K562 (cell line): Measurements from ENCODE around the gene TSPAN14. TPM values are rescaled to one million over a fixed set of nuclear protein-coding genes. Genes with fewer than 3 reads are reported as not detected.

Experiments used
- CC2D1A ChIP-seq: fragments of 450-650 bp; IDR thresholded peaks from 2 replicates; pipeline ENCODE4 v1.6.1; 2017; ENCODE audit warnings: mild to moderate bottlenecking
- CREM ChIP-seq: IDR thresholded peaks from 2 replicates; pipeline ENCODE4 v1.6.1; 2014; ENCODE audit warnings: antibody characterized with exemption, low read depth
- DIDO1 ChIP-seq: fragments of 450-650 bp; IDR thresholded peaks from 2 replicates; pipeline ENCODE4 v1.6.1; 2016; ENCODE audit warnings: low read depth, missing biosample characterization, missing genetic modification characterization
- DMBX1 ChIP-seq: fragments of 250-450 bp; sonication (Bioruptor Pico); IDR thresholded peaks from 2 replicates; pipeline ENCODE4 v1.8.0; 2022; ENCODE audit warnings: inconsistent platforms, mild to moderate bottlenecking, moderate library complexity, borderline replicate concordance
- ERF ChIP-seq: fragments of 450-650 bp; formaldehyde crosslinking; IDR thresholded peaks from 2 replicates; pipeline ENCODE4 v1.4.0; 2020; ENCODE audit warnings: mild to moderate bottlenecking, mixed read lengths
- FOXA3 ChIP-seq, 2 experiments: fragments of 450-650 bp in 1 of 2; sonication (generic) in 1 of 2; formaldehyde crosslinking; IDR thresholded peaks in 1 of 2; conservative IDR thresholded peaks in 1 of 2; 2 replicates each; pipeline versions ENCODE4 v1.4.0 to v1.8.0; 2020 to 2022; ENCODE audit warnings: mild to moderate bottlenecking in 2 of 2, missing genetic modification reagents in 1 of 2
- ILF3 ChIP-seq: fragments of 450-650 bp; IDR thresholded peaks from 2 replicates; pipeline ENCODE4 v1.6.1; 2018; ENCODE audit warnings: antibody characterized with exemption, mild to moderate bottlenecking, moderate library complexity, borderline replicate concordance
- LARP7 ChIP-seq: fragments of 450-650 bp; IDR thresholded peaks from 2 replicates; pipeline ENCODE4 v1.6.1; 2016
- PRMT5 ChIP-seq: sonication (generic); formaldehyde crosslinking; IDR thresholded peaks from 2 replicates; pipeline ENCODE4 v1.5.0; 2020; ENCODE audit warnings: missing genetic modification reagents
- TCF3 ChIP-seq: sonication (generic); formaldehyde crosslinking; IDR thresholded peaks from 2 replicates; pipeline ENCODE4 v1.4.0; 2020; ENCODE audit warnings: mild to moderate bottlenecking, missing genetic modification reagents
- U2AF1 ChIP-seq: fragments of 200-400 bp; formaldehyde crosslinking; optimal IDR thresholded peaks from 2 replicates; pipeline ENCODE3; 2017; ENCODE audit warnings: mild to moderate bottlenecking, low read depth, low read length, moderate library complexity
- ZKSCAN3 ChIP-seq: fragments of 250-450 bp; sonication (Bioruptor Pico); IDR thresholded peaks from 2 replicates; pipeline ENCODE4 v1.4.0; 2020
- ZNF316 ChIP-seq: fragments of 450-650 bp; IDR thresholded peaks from 2 replicates; pipeline ENCODE4 v1.6.1; 2016
- ZNF830 ChIP-seq: fragments of 250-450 bp; sonication (Bioruptor Pico); IDR thresholded peaks from 2 replicates; pipeline ENCODE4 v1.5.0; 2021; ENCODE audit warnings: mild to moderate bottlenecking
- polyA plus RNA-seq, 8 experiments: library from polyadenylated mRNA; depleted of rRNA in 4 of 8; stranded (reverse) in 5 of 8; unstranded in 3 of 8; fragments of >200 nt; fragmentation: Nextera tagmentation in 2 of 8; fragmentation: Illumina TruSeq in 1 of 8; extraction: Ambion mirVana in 2 of 8; extraction: Trizol in 1 of 8; gene quantifications; 2 replicates each; pipeline versions ENCODE4 v1.2.1 to v1.2.3, GENCODE V29; 2011 to 2014; ENCODE audit warnings: inconsistent platforms in 1 of 8, missing spikeins in 1 of 8
- total RNA-seq, 7 experiments: library from RNA; depleted of rRNA in 6 of 7; stranded (reverse); fragments of >200 nt in 6 of 7; fragmentation: Illumina TruSeq in 2 of 7; extraction: Trizol in 2 of 7; gene quantifications; 2 replicates each; pipeline versions ENCODE4 v1.2.1 to v1.2.3, GENCODE V29; 2011 to 2021; ENCODE audit warnings: low replicate concordance in 1 of 7
- TF ChIP-seq, protein P1 (sequence below), 2 experiments: IDR thresholded peaks; 2 replicates each; pipeline ENCODE4 v1.6.1; 2011; ENCODE audit warnings: borderline replicate concordance in 1 of 2, control low read depth in 1 of 2, low read depth in 1 of 2, low read length in 1 of 2, mild to moderate bottlenecking in 1 of 2, mixed read lengths in 1 of 2, moderate library complexity in 1 of 2; ENCODE audit not compliant: insufficient read depth in 1 of 2, insufficient read length in 1 of 2, poor library complexity in 1 of 2, severe bottlenecking in 1 of 2; ENCODE audit errors: extremely low read depth in 1 of 2
- TF ChIP-seq, protein P2 (sequence below): fragments of 250-450 bp; sonication (Bioruptor Pico); IDR thresholded peaks from 2 replicates; pipeline ENCODE4 v1.5.0; 2020; ENCODE audit warnings: mild to moderate bottlenecking
- TF ChIP-seq, protein P3 (sequence below): sonication (generic); formaldehyde crosslinking; IDR thresholded peaks from 2 replicates; pipeline ENCODE4 v1.9.0; 2022; ENCODE audit warnings: mild to moderate bottlenecking, missing genetic modification reagents
- TF ChIP-seq, protein P4 (sequence below): IDR thresholded peaks from 3 replicates; pipeline ENCODE4 v1.6.1; 2011; ENCODE audit warnings: borderline replicate concordance, mild to moderate bottlenecking; ENCODE audit not compliant: insufficient read length, insufficient read depth
- TF ChIP-seq, protein P5 (sequence below), 3 experiments: IDR thresholded peaks in 2 of 3; conservative IDR thresholded peaks in 1 of 3; 2 replicates each; pipeline ENCODE4 v1.5.1; 2011 to 2012; ENCODE audit warnings: low read length in 3 of 3, mild to moderate bottlenecking in 3 of 3, control low read depth in 2 of 3, improper control_type of control experiment in 1 of 3, inconsistent platforms in 1 of 3, low read depth in 1 of 3, mixed read lengths in 1 of 3, moderate library complexity in 1 of 3; ENCODE audit not compliant: insufficient read depth in 2 of 3
- TF ChIP-seq, protein P6 (sequence below): fragments of 450-650 bp; IDR thresholded peaks from one replicate; pipeline ENCODE4 v1.6.1; 2018; ENCODE audit warnings: mild to moderate bottlenecking, moderate library complexity; ENCODE audit not compliant: partially characterized antibody

The TSPAN14 gene
- total and polyA plus RNA-seq, 9 of the 15 experiments (the other 6 are each of a cell fraction or from before 2014, with no cell fraction given): 5.8 to 92.9 (median 23.3) TPM

DNA sequence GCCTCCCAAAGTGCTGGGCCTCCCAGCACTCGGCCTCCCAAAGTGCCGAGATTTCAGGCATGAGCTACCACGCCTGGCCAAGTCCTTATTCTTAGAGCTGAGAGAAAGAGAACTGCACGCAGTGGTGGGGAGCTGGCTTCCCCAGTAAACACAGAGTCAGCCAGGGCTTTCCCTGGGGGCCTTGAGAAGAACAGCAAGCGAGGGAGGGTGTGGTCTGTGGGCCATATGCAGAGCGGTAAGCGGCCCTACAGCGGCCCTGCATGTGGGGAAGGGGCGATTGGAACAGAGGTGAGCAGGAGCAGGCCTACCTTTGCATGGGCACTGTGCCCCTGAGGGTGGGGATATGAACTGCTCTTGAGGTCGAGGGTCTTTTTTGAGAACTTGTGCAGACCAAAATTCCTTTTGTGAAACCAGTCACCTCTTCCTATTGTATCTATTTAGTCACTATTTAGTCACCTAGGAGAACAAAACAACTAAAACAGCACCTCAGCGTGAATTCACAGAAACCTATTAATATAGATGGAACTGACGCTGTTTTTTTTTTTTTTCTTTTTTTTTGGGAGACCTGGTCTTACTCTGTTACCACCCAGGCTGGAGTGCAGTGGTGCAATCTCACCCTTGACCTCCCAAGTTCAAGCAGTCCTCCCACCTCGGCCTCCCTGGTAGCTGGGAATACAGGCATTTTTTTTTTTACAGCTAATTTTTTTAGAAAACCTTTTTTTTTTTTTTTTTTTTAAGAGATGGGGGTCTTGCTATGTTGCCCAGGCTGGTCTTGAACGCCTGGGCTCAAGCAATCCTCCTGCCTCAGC lies 46.7 kb downstream of the TSPAN14 start (continued):
- TF ChIP-seq, protein P1, sequence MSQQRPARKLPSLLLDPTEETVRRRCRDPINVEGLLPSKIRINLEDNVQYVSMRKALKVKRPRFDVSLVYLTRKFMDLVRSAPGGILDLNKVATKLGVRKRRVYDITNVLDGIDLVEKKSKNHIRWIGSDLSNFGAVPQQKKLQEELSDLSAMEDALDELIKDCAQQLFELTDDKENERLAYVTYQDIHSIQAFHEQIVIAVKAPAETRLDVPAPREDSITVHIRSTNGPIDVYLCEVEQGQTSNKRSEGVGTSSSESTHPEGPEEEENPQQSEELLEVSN (IDR thresholded peaks at IDR 0.05; ENCODE audit: borderline replicate concordance in 1 of 2, extremely low read depth in 1 of 2, insufficient read depth in 1 of 2, insufficient read length in 1 of 2, low read depth in 1 of 2, low read length in 1 of 2, poor library complexity in 1 of 2, severe bottlenecking in 1 of 2): peak in 1 of 2 experiments; percentile 14
- TF ChIP-seq ZNF830 (CRISPR knock-in tag) (no peak), ZKSCAN3 (no peak), DMBX1 (CRISPR knock-in tag) (no peak), ERF (CRISPR knock-in tag) (no peak), ZNF316 (no peak), CC2D1A (no peak), FOXA3 (CRISPR knock-in tag; conservative IDR thresholded peaks at IDR 0.05 in 1 of 2, IDR thresholded peaks at IDR 0.05 in 1 of 2) (no peak), TCF3 (CRISPR knock-in tag) (no peak), ILF3 (no peak), LARP7 (no peak), PRMT5 (no peak), DIDO1 (no peak), U2AF1 (no peak), CREM (no peak)
- TF ChIP-seq, protein P2, sequence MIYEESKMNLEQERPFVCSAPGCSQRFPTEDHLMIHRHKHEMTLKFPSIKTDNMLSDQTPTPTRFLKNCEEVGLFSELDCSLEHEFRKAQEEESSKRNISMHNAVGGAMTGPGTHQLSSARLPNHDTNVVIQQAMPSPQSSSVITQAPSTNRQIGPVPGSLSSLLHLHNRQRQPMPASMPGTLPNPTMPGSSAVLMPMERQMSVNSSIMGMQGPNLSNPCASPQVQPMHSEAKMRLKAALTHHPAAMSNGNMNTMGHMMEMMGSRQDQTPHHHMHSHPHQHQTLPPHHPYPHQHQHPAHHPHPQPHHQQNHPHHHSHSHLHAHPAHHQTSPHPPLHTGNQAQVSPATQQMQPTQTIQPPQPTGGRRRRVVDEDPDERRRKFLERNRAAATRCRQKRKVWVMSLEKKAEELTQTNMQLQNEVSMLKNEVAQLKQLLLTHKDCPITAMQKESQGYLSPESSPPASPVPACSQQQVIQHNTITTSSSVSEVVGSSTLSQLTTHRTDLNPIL (CRISPR knock-in tag): no peak
- TF ChIP-seq, protein P3, sequence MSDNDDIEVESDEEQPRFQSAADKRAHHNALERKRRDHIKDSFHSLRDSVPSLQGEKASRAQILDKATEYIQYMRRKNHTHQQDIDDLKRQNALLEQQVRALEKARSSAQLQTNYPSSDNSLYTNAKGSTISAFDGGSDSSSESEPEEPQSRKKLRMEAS (CRISPR knock-in tag): peak; percentile 28; the same call in 1 of the 2 replicates
- TF ChIP-seq, protein P4, sequence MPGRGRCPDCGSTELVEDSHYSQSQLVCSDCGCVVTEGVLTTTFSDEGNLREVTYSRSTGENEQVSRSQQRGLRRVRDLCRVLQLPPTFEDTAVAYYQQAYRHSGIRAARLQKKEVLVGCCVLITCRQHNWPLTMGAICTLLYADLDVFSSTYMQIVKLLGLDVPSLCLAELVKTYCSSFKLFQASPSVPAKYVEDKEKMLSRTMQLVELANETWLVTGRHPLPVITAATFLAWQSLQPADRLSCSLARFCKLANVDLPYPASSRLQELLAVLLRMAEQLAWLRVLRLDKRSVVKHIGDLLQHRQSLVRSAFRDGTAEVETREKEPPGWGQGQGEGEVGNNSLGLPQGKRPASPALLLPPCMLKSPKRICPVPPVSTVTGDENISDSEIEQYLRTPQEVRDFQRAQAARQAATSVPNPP: no peak
- TF ChIP-seq, protein P5, sequence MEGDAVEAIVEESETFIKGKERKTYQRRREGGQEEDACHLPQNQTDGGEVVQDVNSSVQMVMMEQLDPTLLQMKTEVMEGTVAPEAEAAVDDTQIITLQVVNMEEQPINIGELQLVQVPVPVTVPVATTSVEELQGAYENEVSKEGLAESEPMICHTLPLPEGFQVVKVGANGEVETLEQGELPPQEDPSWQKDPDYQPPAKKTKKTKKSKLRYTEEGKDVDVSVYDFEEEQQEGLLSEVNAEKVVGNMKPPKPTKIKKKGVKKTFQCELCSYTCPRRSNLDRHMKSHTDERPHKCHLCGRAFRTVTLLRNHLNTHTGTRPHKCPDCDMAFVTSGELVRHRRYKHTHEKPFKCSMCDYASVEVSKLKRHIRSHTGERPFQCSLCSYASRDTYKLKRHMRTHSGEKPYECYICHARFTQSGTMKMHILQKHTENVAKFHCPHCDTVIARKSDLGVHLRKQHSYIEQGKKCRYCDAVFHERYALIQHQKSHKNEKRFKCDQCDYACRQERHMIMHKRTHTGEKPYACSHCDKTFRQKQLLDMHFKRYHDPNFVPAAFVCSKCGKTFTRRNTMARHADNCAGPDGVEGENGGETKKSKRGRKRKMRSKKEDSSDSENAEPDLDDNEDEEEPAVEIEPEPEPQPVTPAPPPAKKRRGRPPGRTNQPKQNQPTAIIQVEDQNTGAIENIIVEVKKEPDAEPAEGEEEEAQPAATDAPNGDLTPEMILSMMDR (IDR thresholded peaks at IDR 0.05 in 2 of 3, conservative IDR thresholded peaks at IDR 0.05 in 1 of 3; ENCODE audit: insufficient read depth in 2 of 3, low read depth in 1 of 3, low read length in 3 of 3): 0 out of 6 replicates have a peak, but pooled peaks of 1 of the 3 experiments have one; percentile 5
- TF ChIP-seq, protein P6, sequence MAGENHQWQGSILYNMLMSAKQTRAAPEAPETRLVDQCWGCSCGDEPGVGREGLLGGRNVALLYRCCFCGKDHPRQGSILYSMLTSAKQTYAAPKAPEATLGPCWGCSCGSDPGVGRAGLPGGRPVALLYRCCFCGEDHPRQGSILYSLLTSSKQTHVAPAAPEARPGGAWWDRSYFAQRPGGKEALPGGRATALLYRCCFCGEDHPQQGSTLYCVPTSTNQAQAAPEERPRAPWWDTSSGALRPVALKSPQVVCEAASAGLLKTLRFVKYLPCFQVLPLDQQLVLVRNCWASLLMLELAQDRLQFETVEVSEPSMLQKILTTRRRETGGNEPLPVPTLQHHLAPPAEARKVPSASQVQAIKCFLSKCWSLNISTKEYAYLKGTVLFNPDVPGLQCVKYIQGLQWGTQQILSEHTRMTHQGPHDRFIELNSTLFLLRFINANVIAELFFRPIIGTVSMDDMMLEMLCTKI: no peak
